ENCODE data around the gene SPATC1L. TPM values are rescaled to one million over a fixed set of nuclear protein-coding genes. Genes with fewer than 3 reads are reported as not detected.

The SPATC1L gene
- total RNA-seq, 2 experiments from 2014 or later: 4.7 to 8.3 TPM

DNA sequence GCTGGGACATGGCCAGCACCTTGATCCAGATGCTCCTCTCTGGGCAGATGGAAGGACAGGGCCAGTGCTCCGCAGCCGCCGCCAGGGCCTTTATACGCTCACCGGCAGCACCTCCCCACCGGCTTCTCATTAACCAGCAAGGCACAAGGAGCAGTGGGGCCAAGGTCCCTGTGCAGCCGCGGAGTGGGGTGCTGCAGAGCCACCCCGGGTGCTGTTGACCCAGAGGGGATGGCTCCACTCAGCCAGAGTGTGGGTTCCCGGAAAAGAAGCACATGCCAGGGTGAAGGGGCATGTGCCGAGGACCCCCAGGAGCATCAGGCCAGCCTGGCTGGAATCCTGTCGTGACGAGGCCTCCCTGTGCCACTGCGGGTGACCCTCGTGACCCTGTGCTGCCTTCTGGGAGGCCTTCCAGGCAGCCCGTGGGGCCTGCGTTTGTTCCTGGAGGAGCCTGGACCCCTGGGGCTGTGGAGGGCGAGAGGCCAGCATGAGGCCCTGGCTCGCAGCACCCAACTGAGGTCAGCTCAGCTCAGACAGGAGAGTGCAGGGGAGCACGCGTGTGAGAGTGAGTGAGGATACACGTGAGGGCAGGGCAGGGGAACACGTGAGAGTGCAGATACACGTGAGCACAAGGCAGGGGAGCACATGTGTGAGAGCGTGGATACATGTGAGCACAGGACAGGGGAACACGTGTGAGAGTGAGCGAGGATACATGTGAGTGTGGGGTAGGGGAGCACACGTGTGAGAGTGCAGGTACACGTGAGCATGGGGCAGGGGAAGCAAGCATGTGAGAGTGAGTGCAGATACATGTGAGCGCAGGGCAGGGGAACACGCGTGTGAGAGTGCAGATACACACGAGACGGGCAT is 28.5 kb downstream of the SPATC1L start, which contains the start of gene FTCD:
TSS of gene FTCD (minus strand) at position 66 of the 864 bp plus-strand sequence. CDS start at position 10, 56 bp downstream.
- no peaks in the 10 kb centered on the region for H3K9me2 ChIP-seq (ENCODE audit: insufficient read depth, low read length)
- H3K79me2 ChIP-seq (ENCODE audit: insufficient read depth, low read depth, low read length): no peaks in the 10 kb centered on the region
- ChIA-PET CTCF (ENCODE audit: unreplicated experiment) (no interaction called here), POLR2A (no interaction called here)
- H3K36me3 ChIP-seq (ENCODE audit: insufficient read depth, low read length): no peaks in the 10 kb centered on the region
- DNase-seq (ENCODE audit: low spot score): no peak
- H2AFZ ChIP-seq (ENCODE audit: low read length): no peak within 1 kb of the TSS
- no peak for TF ChIP-seq EZH2phosphoT487 (IDR thresholded peaks at IDR 0.05; ENCODE audit: borderline replicate concordance, low read depth, low read length)
- TF ChIP-seq, protein P1, sequence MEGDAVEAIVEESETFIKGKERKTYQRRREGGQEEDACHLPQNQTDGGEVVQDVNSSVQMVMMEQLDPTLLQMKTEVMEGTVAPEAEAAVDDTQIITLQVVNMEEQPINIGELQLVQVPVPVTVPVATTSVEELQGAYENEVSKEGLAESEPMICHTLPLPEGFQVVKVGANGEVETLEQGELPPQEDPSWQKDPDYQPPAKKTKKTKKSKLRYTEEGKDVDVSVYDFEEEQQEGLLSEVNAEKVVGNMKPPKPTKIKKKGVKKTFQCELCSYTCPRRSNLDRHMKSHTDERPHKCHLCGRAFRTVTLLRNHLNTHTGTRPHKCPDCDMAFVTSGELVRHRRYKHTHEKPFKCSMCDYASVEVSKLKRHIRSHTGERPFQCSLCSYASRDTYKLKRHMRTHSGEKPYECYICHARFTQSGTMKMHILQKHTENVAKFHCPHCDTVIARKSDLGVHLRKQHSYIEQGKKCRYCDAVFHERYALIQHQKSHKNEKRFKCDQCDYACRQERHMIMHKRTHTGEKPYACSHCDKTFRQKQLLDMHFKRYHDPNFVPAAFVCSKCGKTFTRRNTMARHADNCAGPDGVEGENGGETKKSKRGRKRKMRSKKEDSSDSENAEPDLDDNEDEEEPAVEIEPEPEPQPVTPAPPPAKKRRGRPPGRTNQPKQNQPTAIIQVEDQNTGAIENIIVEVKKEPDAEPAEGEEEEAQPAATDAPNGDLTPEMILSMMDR (conservative IDR thresholded peaks at IDR 0.05; ENCODE audit: low read length): no peak
- intact Hi-C loops (cut with micrococcal nuclease; ENCODE audit: unreplicated experiment): no loop called here
- no peak within 1 kb of the TSS for H3K4me2 ChIP-seq (ENCODE audit: low read length)
- H3K9me3 ChIP-seq (ENCODE audit: low read length): no peaks in the 10 kb centered on the region
- H3K4me1 ChIP-seq (ENCODE audit: insufficient read depth, low read length, poor library complexity, severe bottlenecking): no peaks in the 10 kb centered on the region
- no TSS peak for BruUV-seq (replicated peaks)
- no peaks in the 10 kb centered on the region for H4K20me1 ChIP-seq (ENCODE audit: insufficient read depth, low read length)
- H3K27ac ChIP-seq (ENCODE audit: low read depth, low read length, poor library complexity, severe bottlenecking): no peak within 1 kb of the TSS
- no peak within 1 kb of the TSS for H3K4me3 ChIP-seq (ENCODE audit: low read depth, low read length, poor library complexity, severe bottlenecking)

DNA sequence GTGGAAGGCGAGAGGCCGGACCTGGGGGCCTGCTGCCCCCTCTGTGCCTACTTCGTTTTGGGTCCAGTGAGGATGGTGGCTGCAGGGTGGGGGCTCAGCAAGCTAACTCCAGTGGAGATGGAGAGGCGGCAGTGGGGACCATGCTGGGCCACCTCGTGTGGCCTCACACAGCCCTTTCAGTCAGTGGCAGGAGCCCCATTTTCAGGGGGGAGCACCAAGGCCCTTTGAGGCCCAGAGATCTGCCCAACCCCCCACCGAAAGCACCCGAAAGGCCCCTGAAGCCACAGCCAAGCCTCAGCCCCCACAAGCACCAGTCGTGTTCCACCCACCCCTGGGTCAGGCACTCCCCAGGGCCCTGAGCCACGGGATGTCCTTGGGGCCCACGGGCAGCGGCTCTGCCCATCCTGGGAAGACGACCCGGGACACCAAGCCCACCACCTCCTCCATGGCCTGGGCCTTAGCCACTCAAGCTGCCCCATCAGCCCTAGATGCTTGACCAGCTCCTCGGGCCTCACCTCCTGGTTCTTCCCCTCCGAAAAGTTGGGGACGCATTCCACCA is 29.2 kb downstream of the SPATC1L start:
- CTCF ChIA-PET (ENCODE audit: unreplicated experiment): no interaction called here
- Histone ChIP-seq H3K9me2 (ENCODE audit: insufficient read depth, low read length) (no peaks in the 10 kb centered on the region), H3K9me3 (ENCODE audit: low read length) (no peaks in the 10 kb centered on the region), H3K4me3 (ENCODE audit: low read depth, low read length, poor library complexity, severe bottlenecking) (no peak overlapping the region), H3K4me1 (ENCODE audit: insufficient read depth, low read length, poor library complexity, severe bottlenecking) (no peaks in the 10 kb centered on the region), H3K79me2 (ENCODE audit: insufficient read depth, low read depth, low read length) (no peaks in the 10 kb centered on the region), H3K4me2 (ENCODE audit: low read length) (no peak overlapping the region), H3K27ac (ENCODE audit: low read depth, low read length, poor library complexity, severe bottlenecking) (no peak overlapping the region), H3K36me3 (ENCODE audit: insufficient read depth, low read length) (no peaks in the 10 kb centered on the region), H2AFZ (ENCODE audit: low read length) (no peak overlapping the region), H4K20me1 (ENCODE audit: insufficient read depth, low read length) (no peaks in the 10 kb centered on the region)
- POLR2A ChIA-PET: no interaction called here
- DNase-seq (ENCODE audit: low spot score): no peak
- BruUV-seq (replicated peaks): no TSS peak
- no peak for TF ChIP-seq EZH2phosphoT487 (IDR thresholded peaks at IDR 0.05; ENCODE audit: borderline replicate concordance, low read depth, low read length)
- intact Hi-C loops (cut with micrococcal nuclease; ENCODE audit: unreplicated experiment): no loop called here

DNA sequence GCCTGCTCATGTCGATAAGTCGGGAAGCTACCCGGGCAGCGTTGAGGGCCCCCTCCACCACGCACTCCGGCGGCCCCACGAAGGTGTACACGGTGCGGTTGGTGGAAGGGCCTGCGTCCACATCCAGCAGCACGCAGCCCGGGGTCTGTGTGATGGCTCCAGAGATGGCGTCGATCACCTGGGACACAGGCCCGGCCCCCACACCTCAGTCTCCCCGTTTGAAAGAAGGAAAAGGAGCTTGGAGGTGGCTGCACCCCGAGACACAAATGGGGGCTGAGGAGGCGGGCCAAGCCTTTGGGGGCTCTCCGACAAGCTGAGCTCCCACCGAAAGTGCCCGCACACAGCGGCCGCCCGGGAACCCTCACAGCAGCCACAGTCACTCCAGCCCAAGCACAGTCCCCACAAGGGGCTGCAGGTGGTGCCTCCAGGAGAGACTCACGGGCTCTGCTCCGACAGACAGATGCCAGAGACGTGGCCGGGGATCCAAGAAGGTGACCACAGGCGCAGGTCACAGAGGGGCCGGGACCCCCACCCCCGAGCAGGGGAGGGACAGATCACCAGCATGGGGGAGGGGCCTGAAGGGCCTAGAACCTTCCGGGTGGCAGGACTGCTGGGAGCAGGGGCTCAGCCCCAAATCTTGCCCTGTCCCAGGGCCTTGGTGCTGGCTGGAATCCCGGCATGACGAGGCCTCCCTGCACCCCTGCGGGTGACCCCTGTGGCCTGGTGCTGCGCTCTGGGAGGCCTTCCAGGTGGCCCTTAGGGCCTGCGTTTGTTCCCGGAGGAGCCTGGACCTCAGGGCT is 29.9 kb downstream of the SPATC1L start:
- BruUV-seq (replicated peaks): no TSS peak
- Histone ChIP-seq H3K79me2 (ENCODE audit: insufficient read depth, low read depth, low read length) (no peaks in the 10 kb centered on the region), H3K4me2 (ENCODE audit: low read length) (no peak overlapping the region), H3K4me3 (ENCODE audit: low read depth, low read length, poor library complexity, severe bottlenecking) (no peak overlapping the region), H4K20me1 (ENCODE audit: insufficient read depth, low read length) (no peaks in the 10 kb centered on the region), H3K36me3 (ENCODE audit: insufficient read depth, low read length) (no peaks in the 10 kb centered on the region), H3K4me1 (ENCODE audit: insufficient read depth, low read length, poor library complexity, severe bottlenecking) (no peaks in the 10 kb centered on the region), H3K9me2 (ENCODE audit: insufficient read depth, low read length) (no peaks in the 10 kb centered on the region), H3K27ac (ENCODE audit: low read depth, low read length, poor library complexity, severe bottlenecking) (no peak overlapping the region), H3K9me3 (ENCODE audit: low read length) (no peaks in the 10 kb centered on the region), H2AFZ (ENCODE audit: low read length) (no peak overlapping the region)
- no peak for TF ChIP-seq EZH2phosphoT487 (IDR thresholded peaks at IDR 0.05; ENCODE audit: borderline replicate concordance, low read depth, low read length)
- TF ChIP-seq, protein P1 (conservative IDR thresholded peaks at IDR 0.05; ENCODE audit: low read length): no peak
- ChIA-PET CTCF (ENCODE audit: unreplicated experiment) (no interaction called here), POLR2A (no interaction called here)
- intact Hi-C loops (cut with micrococcal nuclease; ENCODE audit: unreplicated experiment): no loop called here
- DNase-seq (ENCODE audit: low spot score): no peak

All from OCI-LY7 (cell line).